Fibroblast of mammary gland (primary cell): ENCODE results near the gene HSPA12A.

Experiments
- DNase-seq: peaks from one replicate; pipeline ENCODE4 v3.0.0-alpha.2; 2010; ENCODE audit warnings: low read depth
- H3K4me3 ChIP-seq: 2 replicates; pipeline ENCODE4 v1.5.1; 2011; ENCODE audit warnings: low read depth, mild to moderate bottlenecking, low read length, moderate library complexity; ENCODE audit not compliant: control insufficient read depth
- CTCF ChIP-seq: conservative IDR thresholded peaks from 2 replicates; pipeline ENCODE4 v1.5.1; 2011; ENCODE audit warnings: low read depth, low read length, inconsistent platforms; ENCODE audit not compliant: control insufficient read depth, insufficient read depth

Gene HSPA12A

GRCh38 chr10:116625845-116626244 lies 116.5 kb downstream of the HSPA12A start:
- DNase-seq, result no peak
- no peak overlapping the region for H3K4me3 ChIP-seq
- TF ChIP-seq CTCF, result no peak

- TF ChIP-seq CTCF, result no peak
- no peak for DNase-seq
- no peak overlapping the region for H3K4me3 ChIP-seq
Observed at GRCh38 chr10:116621934-116622655, 120.3 kb downstream of the HSPA12A start.

GRCh38 chr10:116621476-116621875 lies 120.9 kb downstream of the HSPA12A start:
- H3K4me3 ChIP-seq, result no peak overlapping the region
- DNase-seq, result no peak
- no peak for TF ChIP-seq CTCF
